ENCODE results near the gene ZNF275.
"Not testable (repeated sequence)": the region's sequence is repeated elsewhere in the genome, so short reads cannot be mapped to it uniquely, and the experiment has no call there.

The ZNF275 gene, protein sequence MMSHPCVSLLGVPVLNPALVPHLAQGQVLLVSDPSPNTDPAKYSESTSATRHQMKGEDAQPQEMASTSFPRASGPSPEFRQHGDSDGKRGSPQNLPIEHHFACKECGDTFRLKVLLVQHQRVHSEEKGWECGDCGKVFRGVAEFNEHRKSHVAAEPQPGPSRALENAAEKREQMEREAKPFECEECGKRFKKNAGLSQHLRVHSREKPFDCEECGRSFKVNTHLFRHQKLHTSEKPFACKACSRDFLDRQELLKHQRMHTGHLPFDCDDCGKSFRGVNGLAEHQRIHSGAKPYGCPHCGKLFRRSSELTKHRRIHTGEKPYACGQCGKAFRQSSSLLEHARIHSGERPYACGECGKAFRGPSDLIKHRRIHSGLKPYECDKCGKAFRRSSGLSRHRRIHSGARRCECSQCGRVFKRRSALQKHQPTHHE

DNA sequence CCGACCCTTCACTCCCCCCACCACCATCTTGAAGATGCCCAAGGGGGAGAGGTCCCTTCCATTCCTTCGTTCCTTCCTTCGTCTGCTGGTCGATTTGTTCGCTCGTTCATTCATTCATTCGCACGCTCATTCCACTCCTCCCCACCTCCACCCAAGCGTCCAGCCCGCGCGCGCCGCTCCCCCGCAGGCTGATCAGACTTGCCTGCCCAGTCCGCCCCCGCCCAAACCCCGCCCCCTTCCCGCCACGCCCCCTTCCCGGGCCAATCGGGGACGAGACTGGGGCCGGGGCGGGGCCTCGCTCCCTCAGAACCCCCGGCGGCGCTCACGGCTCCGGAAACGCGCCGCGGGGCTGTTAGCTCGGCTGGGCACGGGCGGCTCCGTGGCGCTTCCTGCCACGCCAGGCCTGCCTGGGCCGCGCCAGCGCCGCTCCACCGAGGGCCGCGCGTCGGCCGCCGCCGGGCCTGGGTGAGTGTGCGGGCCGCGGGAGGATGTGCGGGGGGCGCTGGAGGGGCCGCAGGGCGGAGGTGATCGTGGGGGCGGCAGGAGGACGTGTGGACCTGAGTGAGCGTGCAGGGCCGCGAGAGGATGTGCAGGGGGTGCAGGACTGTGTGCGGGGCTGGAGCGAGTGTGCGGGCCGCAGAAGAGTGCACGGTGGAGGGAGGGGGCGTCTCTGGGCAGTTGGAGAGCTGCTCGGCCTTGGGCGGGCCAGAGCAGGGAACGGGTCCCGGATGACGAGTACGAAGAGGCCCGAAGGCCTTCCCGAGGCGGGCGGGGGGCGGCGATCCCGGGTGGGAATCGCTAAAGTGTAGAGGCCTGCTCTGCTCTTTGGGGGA is at the start of gene ZNF275:
Gene ZNF275, plus strand, starts transcription at position 333 of the 833 bp plus-strand sequence. CDS start 2,527 bp downstream, outside the sequence.
- peak; percentile 80 for DNase-seq (ENCODE audit: low spot score)

- not testable (repeated sequence) for DNase-seq (ENCODE audit: low spot score)
Observed at GRCh38 chrX:153285678-153286077, 48.3 kb upstream of the ZNF275 start.

DNA sequence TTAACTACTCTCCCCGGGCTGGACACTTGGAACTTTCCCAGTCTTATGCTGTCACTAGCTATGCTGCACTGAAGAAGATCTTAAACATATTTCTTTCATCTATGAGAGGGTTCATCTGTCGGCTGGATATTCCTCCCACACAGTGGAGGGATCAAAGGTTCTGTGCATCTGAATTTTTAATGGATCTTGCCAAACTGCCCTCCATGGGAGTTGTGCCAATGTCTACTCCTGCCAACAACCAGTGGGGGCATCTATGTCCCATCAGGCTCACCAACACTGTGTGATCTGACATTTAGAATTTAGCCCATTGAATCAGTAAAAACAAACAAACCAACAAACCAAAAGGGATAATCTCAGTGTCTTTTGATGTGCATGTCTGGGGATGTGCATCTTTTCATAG is 45.1 kb upstream of the ZNF275 start:
- not testable (repeated sequence) for DNase-seq (ENCODE audit: low spot score)

DNA sequence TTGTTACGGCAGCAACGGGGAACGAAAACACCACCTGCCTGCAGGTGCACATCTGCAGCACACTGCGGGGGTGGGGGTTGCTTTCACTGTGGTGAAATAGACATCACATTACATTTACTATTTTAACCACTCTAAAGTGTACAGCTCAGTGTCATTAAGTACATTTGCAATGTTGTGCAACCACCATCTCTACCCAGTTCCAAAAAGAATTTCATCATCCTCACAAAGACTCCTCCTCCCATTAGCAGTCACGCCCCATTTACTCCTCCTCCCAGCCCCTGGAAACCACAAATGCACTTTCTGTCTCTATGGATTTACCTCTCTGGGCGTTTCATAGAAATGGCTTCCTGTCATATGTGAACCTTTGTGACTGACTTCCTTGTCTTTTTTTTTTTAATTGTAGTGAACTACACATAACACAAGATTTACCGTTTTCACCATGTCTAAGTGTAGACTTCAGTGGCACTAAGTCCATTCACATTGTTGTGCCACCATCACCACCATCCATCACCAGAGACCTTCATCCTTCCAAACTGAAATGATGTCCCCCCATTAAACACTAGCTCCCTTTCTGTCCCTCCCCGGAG is 40.4 kb upstream of the ZNF275 start:
- not testable (repeated sequence) for DNase-seq (ENCODE audit: low spot score)

DNA sequence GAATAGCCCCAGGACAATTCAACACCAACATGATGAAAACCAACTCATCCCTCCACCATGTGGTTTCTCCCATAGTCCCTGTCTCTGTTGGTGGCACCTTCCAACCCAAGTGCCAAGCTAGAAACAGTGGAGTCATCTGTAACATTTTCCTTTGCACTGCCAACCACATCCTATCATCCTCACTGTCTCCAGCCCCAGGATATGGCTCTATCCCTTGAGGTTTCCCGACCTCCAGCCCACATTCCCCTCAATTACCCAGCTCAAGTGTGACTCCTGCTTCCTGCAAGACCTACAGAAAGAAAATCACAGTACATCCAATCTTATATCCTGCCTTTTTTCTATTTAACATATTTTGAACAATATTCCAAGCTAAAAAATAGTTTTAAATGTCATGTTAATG is 36.6 kb upstream of the ZNF275 start:
- DNase-seq (ENCODE audit: low spot score): no peak

- DNase-seq (ENCODE audit: low spot score): no peak
Observed at GRCh38 chrX:153299855-153300254, 34.1 kb upstream of the ZNF275 start.

DNA sequence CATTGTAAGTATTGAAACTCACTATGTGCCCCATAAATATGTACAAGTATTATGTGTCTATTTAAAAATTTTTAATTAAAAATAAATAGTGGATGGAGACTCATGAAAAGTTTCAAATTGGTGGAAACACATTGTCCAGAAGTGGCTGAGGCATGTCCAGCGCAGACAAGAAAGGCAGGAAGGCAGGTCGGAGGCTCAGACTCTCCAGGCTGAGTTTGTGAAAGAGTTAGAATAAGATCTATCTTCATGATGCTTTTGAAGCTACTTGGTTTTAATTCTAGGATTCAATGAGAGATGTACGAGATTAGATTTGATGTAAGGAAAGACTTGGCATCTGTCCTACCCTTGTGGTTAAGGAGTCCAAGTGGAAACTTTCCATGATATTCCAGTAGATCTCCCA is 32.2 kb upstream of the ZNF275 start:
- no peak for DNase-seq (ENCODE audit: low spot score)

DNA sequence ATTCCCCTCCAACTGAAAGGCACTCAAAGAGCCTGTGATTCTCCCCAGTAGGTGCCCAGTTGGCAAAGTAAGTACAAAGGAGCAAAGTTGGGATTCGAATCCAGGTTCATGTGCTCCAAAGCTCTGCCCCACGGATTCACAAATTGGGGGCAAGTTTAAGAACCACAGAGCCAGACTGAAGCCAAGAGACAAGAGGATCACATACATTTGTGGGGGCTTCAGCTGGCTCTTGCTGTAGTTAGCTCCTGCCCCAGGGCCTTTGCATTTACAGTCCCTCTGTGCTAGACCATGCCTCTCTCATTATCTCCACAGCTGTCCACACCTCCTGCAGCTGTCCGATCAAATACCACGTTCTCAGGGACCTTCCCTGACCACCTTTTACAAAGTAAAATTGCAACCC is 31.2 kb upstream of the ZNF275 start:
- DNase-seq (ENCODE audit: low spot score): no peak

DNA sequence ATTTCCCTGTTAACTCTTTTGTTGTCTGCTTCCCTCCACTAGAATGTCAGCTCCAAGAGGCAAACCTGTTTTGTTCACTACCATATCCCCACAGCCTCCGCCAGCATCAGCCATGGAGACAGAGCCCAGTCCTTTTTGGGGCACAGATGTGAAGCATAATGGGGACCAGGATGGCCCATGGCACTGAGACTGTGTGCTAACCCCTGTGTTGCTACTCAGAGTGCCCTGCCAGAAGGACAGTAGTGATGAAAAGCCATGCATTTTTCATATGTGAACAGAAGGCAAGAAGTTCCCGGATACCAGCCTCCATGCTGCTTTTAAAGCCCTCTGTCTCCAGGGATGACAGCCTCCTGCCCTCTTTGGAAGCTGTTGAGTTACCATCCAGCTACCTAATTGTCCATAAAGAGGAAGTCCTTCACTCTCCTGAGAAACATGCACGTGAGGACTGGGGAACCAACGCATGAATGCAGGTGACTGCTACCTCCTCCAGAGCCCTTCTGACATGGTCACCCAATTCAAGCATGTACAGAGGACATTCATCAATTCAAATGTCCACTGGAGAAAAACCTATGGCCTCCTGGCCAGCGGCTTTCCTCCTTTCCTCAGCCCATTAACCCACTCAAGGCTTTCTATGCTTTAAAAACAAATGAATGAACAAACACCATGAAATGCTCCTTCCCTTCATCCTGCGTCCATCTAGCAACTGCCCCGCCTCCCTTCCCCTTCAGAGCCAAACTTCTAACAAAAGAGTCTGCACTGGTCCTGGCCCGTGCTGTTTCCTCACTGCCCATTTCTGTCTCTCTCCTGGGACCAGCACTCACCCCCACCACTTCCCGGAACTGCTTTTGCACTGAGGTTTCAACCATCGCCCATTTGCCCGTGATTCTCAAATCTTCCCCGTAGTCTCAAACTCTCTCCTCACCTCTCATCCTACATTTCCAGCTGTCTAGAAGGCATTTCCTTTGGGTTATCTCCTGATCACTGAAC is 30.4 kb upstream of the ZNF275 start:
- DNase-seq (ENCODE audit: low spot score): no peak

DNA sequence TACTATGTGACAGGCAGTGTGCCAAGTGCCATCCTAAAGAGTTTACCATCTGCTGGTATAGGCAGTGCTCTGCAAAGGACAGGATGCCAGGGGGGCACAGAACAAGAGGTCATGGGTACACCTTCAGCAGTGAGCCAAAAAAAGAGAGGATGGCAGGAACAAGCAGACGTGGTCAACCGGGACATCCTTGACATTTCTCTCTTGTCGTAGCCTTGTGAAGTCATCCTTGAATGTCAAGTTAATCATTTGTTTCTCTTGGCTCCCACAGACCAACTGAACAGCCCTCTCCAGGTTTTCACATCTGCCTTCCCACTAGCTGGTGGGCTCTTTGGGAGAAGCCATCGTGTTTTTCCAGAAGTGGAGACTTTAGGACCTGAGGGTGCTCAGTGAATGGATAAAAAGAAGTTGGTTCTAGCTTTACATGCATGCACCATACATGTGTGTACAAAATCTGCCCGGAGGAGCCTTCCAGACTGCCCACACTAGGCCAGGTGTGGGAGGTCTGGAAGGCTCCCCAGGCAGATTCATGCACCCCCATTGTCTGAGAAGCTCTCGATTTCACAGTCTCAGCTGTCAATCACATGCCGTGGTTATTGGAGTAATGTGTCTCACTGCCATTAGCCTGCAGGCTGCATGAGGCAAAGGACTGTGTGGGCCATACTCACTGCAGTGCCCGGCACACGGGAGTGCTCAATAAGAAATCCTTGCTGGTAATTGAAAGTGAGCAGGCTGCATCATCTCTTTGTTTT is 28.8 kb upstream of the ZNF275 start:
- no peak for DNase-seq (ENCODE audit: low spot score)

DNA sequence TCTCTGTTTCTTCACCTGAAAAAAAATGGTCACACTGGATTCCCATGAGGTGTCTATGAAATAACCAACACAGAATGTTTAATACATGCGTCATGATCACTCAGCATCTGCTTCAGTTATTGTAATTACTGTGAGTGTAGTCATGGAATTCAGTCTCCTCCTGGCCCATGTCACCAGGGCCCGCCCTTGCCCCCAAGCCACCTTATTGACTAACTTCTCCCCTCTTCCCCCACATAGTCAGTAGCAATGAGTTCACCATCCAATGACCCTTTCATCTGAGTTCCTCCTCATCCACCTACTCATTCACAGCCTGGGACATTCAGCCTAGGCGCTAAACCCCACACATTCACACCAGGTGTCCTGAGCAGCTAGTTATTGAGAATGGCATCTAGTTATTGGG is 28.0 kb upstream of the ZNF275 start:
- no peak for DNase-seq (ENCODE audit: low spot score)

- DNase-seq (ENCODE audit: low spot score): no peak
Observed at GRCh38 chrX:153306527-153307115, 27.3 kb upstream of the ZNF275 start.

DNA sequence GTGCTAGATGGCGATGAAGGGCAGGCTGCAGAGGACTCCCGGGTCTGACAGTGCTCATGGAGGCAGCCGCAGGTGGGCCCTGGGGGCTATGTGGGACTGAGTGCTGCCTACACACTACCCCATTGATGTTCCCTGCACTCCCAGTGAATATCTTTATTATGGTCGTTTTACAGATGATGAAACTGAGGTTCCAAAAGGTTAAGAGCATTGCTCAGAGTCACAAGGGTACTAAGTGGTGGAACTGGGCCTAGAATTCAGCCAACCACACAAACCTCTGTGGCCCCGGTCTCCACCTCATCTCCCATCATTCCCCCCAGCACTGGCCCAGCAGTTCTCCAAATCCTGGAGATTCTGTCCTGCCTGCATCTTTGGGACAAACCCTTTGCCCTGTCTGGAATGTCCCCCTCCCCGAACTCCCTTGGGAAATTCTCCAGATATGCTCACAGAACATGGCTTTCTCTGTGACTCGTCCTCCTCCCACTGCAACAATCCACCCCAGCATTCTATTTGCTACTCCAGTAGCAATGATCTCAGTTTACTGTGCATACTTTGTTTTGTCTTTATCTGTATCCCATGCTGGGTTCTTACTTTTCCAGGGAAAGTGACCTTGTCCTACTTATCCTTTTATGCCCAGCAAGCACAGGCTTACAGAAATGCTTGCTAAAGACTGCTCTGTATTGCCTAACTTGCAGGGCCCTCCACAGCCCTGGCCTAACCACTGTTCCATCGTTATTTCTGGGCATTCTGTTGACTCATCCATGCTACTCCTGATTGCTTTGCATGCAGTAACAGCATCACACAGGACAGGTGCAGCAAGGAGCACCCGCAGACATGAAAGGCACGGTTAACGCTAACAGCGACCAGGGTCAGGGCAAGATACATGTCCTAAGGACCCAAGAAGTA is 26.4 kb upstream of the ZNF275 start:
- DNase-seq (ENCODE audit: low spot score): no peak

DNA sequence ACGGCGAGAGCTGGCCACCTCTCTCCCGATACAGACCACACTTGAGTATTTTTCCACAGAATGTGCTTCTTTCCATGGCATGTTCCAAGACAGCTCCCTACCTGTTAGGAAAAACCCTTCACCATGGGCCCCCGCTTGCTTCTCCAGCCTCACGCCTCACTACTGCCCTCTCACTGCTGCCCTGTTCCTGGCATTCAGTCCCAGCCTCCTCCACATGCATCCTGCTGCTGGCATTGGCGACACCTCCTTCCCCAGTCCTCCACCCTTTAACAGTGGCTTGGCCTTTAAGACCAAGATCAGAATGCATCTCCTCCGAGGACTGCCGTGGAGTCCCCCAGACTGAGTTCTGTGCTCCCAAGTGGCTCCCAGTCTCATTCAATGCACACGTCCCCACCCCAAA is 23.1 kb upstream of the ZNF275 start:
- no peak for DNase-seq (ENCODE audit: low spot score)

DNA sequence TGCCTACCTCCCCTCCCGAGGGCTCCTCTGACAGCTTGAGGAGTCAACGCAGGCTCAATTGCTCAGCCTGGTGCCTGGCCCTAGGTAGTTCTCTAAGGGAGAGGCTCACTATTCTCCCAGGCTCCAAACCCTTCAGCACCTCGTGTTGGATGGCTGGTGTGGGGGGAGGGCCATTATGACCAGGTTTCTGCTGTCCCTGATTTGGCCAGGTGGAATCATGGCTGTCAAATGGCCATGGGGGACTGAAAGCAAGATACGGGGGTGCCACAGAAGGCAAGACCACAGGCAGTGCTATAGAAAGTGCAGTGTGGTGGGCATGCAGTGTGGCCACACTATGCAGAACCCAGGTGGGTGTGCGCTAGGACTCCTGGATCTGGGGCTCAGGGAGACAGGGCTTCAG is 21.9 kb upstream of the ZNF275 start:
- DNase-seq (ENCODE audit: low spot score): no peak

- no peak for DNase-seq (ENCODE audit: low spot score)
Observed at GRCh38 chrX:153312842-153313241, 21.1 kb upstream of the ZNF275 start.

DNA sequence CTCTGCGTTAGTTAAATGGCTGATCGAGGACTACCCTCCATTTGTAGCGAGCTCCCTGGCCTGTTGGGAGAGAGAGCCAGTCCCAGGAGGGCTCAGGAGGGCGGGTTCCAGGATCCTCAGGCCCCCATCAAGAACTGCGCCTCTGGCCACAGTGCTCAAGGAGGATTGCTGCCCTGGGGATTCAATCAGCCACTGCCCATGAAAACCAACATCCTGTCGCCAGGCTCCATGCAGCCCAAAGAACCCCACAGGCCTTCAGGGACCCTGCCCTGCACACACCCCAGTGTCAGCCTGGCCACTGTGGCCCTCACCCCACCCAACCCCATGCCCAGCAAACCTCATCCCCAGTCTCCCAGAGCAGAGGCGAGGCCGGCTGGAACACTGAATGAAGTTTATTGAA is 16.6 kb upstream of the ZNF275 start:
- DNase-seq (ENCODE audit: low spot score): no peak

DNA sequence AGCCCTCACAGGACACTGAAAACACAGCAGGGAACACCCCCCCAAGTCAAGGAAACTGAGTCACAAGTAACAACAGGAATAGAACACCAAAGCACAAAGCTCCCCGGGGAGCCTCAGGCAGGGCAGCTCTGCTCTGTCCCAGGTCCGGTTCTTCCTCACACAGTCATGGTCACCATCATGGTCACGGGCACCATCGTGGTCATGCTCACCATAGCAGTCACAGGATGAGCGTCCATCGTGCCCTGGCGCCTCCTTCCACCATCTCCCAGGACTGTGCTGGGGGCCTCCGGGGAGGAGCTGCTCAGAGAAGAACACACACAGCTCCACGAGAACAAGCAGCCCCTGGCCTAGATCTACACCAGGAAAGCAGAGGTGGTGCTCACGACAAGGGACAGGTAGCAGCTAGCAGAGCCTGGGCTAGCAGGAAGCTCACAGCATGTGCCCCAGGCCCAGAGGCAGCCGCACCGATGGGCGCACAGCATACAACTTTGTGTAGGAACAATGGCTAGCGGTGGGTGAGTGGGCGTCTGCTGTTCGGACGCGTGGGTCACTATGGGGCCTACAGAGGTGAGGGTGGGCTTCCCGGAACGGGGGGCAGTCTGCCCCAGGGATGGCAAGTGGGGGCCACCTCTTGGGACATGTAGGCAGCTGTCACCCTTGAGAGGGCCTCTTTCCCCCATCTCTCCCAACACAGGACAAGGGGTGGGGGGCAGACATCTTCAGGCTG is 15.8 kb upstream of the ZNF275 start:
- DNase-seq (ENCODE audit: low spot score): no peak

GRCh38 chrX:153318811-153319210 is 15.1 kb upstream of the ZNF275 start:
- no peak for DNase-seq (ENCODE audit: low spot score)
